Thyroid gland (tissue), 4 donors: ENCODE measurements around the gene ATP2B1.

ENCODE experiments used
- POLR2A ChIP-seq, 2 donors: fragments of 450-650 bp; IDR thresholded peaks; one replicate each; pipeline ENCODE4 v1.6.1; 2017; ENCODE audit warnings: antibody characterized with exemption in 2 of 2, mild to moderate bottlenecking in 2 of 2, moderate library complexity in 1 of 2
- TF ChIP-seq, protein P1 (sequence below), 6 experiments: fragments of 200-600 bp in 3 of 6; fragments of 450-650 bp in 3 of 6; sonication (generic) in 3 of 6; IDR thresholded peaks; one replicate each; pipeline ENCODE4 v1.5.1; 2016 to 2019; ENCODE audit warnings: antibody characterized with exemption in 6 of 6, mild to moderate bottlenecking in 2 of 6, inconsistent platforms in 1 of 6, moderate library complexity in 1 of 6

- TF ChIP-seq, protein P1, sequence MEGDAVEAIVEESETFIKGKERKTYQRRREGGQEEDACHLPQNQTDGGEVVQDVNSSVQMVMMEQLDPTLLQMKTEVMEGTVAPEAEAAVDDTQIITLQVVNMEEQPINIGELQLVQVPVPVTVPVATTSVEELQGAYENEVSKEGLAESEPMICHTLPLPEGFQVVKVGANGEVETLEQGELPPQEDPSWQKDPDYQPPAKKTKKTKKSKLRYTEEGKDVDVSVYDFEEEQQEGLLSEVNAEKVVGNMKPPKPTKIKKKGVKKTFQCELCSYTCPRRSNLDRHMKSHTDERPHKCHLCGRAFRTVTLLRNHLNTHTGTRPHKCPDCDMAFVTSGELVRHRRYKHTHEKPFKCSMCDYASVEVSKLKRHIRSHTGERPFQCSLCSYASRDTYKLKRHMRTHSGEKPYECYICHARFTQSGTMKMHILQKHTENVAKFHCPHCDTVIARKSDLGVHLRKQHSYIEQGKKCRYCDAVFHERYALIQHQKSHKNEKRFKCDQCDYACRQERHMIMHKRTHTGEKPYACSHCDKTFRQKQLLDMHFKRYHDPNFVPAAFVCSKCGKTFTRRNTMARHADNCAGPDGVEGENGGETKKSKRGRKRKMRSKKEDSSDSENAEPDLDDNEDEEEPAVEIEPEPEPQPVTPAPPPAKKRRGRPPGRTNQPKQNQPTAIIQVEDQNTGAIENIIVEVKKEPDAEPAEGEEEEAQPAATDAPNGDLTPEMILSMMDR (IDR thresholded peaks at IDR 0.05): no peak
- TF ChIP-seq POLR2A (IDR thresholded peaks at IDR 0.05): no peak
These were observed 44.2 kb downstream of the ATP2B1 start for GRCh38 chr12:89664441-89664840.
